AG04450 (cell line): ENCODE results near the gene ENHO. TPM values are rescaled to one million over a fixed set of nuclear protein-coding genes. Genes with fewer than 3 reads are reported as not detected.

Source experiments
- CTCF ChIA-PET: fragments of 300-600, 350-600 bp; formaldehyde crosslinking; extraction: SDS; loops from one replicate; lab custom pipeline; 2022; ENCODE audit warnings: antibody characterized with exemption, inconsistent platforms; lab: Charles Lee
- POLR2A ChIA-PET: fragments of 350-600 bp; formaldehyde crosslinking; extraction: SDS; loops from one replicate; lab custom pipeline; 2021; ENCODE audit warnings: antibody characterized with exemption, inconsistent platforms; lab: Yijun Ruan, JAX
- DNase-seq: peaks from one replicate; pipeline ENCODE4 v3.0.0-alpha.2; 2011; ENCODE audit warnings: low read depth, low spot score
- H3K27ac ChIP-seq: one replicate; pipeline ENCODE4 v1.5.1; 2012; ENCODE audit warnings: low read depth, low read length, control low read depth
- H3K27me3 ChIP-seq: one replicate; pipeline ENCODE4 v1.6.0; 2012; ENCODE audit warnings: low read length; ENCODE audit not compliant: control insufficient read depth, insufficient read depth
- H3K4me3 ChIP-seq: 2 replicates; pipeline ENCODE4 v1.5.1; 2011; ENCODE audit warnings: mild to moderate bottlenecking, low read depth, low read length, control low read depth
- H3K9me3 ChIP-seq: 2 replicates; pipeline ENCODE4 v1.5.1; 2012; ENCODE audit warnings: low read length; ENCODE audit not compliant: control insufficient read depth, insufficient read depth
- CTCF ChIP-seq: IDR thresholded peaks from 2 replicates; pipeline ENCODE4 v1.5.1; 2011; ENCODE audit warnings: low read depth, low read length, control low read depth, inconsistent platforms
- polyA plus RNA-seq: library from polyadenylated mRNA; depleted of rRNA; stranded (reverse); fragments of >200 nt; gene quantifications from 2 replicates; pipeline ENCODE4 v1.2.3, GENCODE V29; 2011

The ENHO gene
- polyA plus RNA-seq, 1 experiment = not detected

GRCh38 chr9:34515959-34516358 is 6.8 kb downstream of the ENHO start:
- CTCF ChIA-PET = no interaction called here
- Histone ChIP-seq H3K27me3 (peaks cover 37% of the 10 kb centered on the region), H3K9me3 (no peaks in the 10 kb centered on the region), H3K27ac (no peak overlapping the region), H3K4me3 (no peak overlapping the region)
- POLR2A ChIA-PET = no interaction called here
- no peak for TF ChIP-seq CTCF
- no peak for DNase-seq

- ChIA-PET POLR2A (no interaction called here), CTCF (interaction anchor here (1.0 to 5.2 kb wide), 2 partner anchors 13 to 77 kb away, joined by 3 to 28 read pairs; no protein-coding TSS in a partner anchor)
- TF ChIP-seq CTCF = no peak
- Histone ChIP-seq H3K4me3 (no peak overlapping the region), H3K27ac (no peak overlapping the region), H3K27me3 (peaks cover 43% of the 10 kb centered on the region), H3K9me3 (no peaks in the 10 kb centered on the region)
- DNase-seq = no peak
These were observed 8.0 kb downstream of the ENHO start for GRCh38 chr9:34514816-34515215.

- Histone ChIP-seq H3K9me3 (no peaks in the 10 kb centered on the region), H3K27ac (no peak overlapping the region), H3K27me3 (peaks cover 43% of the 10 kb centered on the region), H3K4me3 (no peak overlapping the region)
- no peak for DNase-seq
- ChIA-PET CTCF (interaction anchor here (1.0 to 5.2 kb wide), 3 partner anchors 13 to 77 kb away, joined by 3 to 28 read pairs (median 4); no protein-coding TSS in a partner anchor), POLR2A (no interaction called here)
- no peak for TF ChIP-seq CTCF
These were observed 8.4 kb downstream of the ENHO start for GRCh38 chr9:34514401-34514800.

- no peaks in the 10 kb centered on the region for H3K9me3 ChIP-seq
- ChIA-PET POLR2A (interaction anchor here (0.5 kb wide), 1 partner anchor 21 kb away, joined by 4 read pairs; no protein-coding TSS in a partner anchor), CTCF (interaction anchor here (1.7 to 5.2 kb wide), 2 partner anchors 12 to 34 kb away, joined by 4 to 28 read pairs; no protein-coding TSS in a partner anchor)
- no peak overlapping the region for H3K4me3 ChIP-seq
- no peak for TF ChIP-seq CTCF
- no peak overlapping the region for H3K27ac ChIP-seq
- DNase-seq = no peak
- H3K27me3 ChIP-seq = peaks cover 43% of the 10 kb centered on the region
These were observed 9.1 kb downstream of the ENHO start for GRCh38 chr9:34513567-34514214.
